Glutamatergic neuron (in vitro differentiated cells): ENCODE measurements around the gene R3HCC1L. TPM values are rescaled to one million over a fixed set of nuclear protein-coding genes. Genes with fewer than 3 reads are reported as not detected.

ENCODE experiments used
- DNase-seq: peaks from one replicate; pipeline ENCODE4 v3.0.0; 2022
- H3K27ac Mint-ChIP-seq: one replicate; pipeline ENCODE4 v1.8.0; 2020; ENCODE audit warnings: mild to moderate bottlenecking, mixed read lengths, inconsistent platforms; ENCODE audit not compliant: unreplicated experiment
- H3K27me3 Mint-ChIP-seq: one replicate; pipeline ENCODE4 v1.8.0; 2020; ENCODE audit warnings: mild to moderate bottlenecking, moderate library complexity, mixed read lengths, inconsistent platforms; ENCODE audit not compliant: unreplicated experiment
- H3K36me3 Mint-ChIP-seq: one replicate; pipeline ENCODE4 v1.8.0; 2020; ENCODE audit warnings: mild to moderate bottlenecking, mixed read lengths, inconsistent platforms; ENCODE audit not compliant: unreplicated experiment
- H3K4me1 Mint-ChIP-seq: one replicate; pipeline ENCODE4 v1.8.0; 2020; ENCODE audit warnings: mild to moderate bottlenecking, low read depth, mixed read lengths, inconsistent platforms; ENCODE audit not compliant: unreplicated experiment
- H3K4me3 Mint-ChIP-seq: one replicate; pipeline ENCODE4 v1.8.0; 2020; ENCODE audit warnings: mild to moderate bottlenecking, mixed read lengths, inconsistent platforms; ENCODE audit not compliant: unreplicated experiment
- H3K9me3 Mint-ChIP-seq: one replicate; pipeline ENCODE4 v1.8.0; 2020; ENCODE audit warnings: mild to moderate bottlenecking, moderate library complexity, mixed read lengths, inconsistent platforms; ENCODE audit not compliant: unreplicated experiment
- total RNA-seq: library from RNA; stranded (reverse); fragmentation: NEBNext Ultra II Directional; extraction: Animal tissue kit (Norgen Biotek cat#: 25700); gene quantifications from one replicate; pipeline ENCODE4 v1.2.1, GENCODE V29; 2021; ENCODE audit not compliant: unreplicated experiment
- TF ChIP-seq, protein P1 (sequence below): fragments of 200-600 bp; sonication (generic); IDR thresholded peaks from one replicate; pipeline ENCODE4 v1.5.0; 2021; ENCODE audit not compliant: partially characterized antibody, unreplicated experiment

Gene R3HCC1L
- total RNA-seq, 1 donor from 2014 or later = 13.6 TPM

DNA sequence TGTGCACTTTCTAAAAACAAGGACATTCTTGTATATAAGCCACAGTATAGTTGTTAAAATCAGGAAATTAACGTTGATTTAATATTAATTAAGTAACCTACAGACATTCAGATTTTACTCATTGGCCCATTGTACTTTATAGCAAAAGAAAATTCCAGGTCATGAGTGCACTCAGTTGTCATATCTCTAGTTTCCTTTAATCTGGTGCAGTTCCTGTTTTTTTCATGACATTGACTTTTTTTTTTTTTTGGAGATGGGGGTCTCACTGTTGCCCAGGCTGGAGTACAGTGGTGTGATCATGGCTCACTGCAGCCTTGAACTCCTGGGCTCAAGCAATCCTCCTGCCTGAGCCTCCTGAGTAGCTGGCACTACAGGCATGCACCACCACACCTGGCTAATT is 24.1 kb downstream of the R3HCC1L start:
- H3K27me3 Mint-ChIP-seq = no peaks in the 10 kb centered on the region
- no peak overlapping the region for H3K27ac Mint-ChIP-seq
- peaks cover 13% of the 10 kb centered on the region for H3K4me1 Mint-ChIP-seq
- TF ChIP-seq, protein P1, sequence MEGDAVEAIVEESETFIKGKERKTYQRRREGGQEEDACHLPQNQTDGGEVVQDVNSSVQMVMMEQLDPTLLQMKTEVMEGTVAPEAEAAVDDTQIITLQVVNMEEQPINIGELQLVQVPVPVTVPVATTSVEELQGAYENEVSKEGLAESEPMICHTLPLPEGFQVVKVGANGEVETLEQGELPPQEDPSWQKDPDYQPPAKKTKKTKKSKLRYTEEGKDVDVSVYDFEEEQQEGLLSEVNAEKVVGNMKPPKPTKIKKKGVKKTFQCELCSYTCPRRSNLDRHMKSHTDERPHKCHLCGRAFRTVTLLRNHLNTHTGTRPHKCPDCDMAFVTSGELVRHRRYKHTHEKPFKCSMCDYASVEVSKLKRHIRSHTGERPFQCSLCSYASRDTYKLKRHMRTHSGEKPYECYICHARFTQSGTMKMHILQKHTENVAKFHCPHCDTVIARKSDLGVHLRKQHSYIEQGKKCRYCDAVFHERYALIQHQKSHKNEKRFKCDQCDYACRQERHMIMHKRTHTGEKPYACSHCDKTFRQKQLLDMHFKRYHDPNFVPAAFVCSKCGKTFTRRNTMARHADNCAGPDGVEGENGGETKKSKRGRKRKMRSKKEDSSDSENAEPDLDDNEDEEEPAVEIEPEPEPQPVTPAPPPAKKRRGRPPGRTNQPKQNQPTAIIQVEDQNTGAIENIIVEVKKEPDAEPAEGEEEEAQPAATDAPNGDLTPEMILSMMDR = no peak
- no peak for DNase-seq
- H3K4me3 Mint-ChIP-seq = no peak overlapping the region
- no peaks in the 10 kb centered on the region for H3K9me3 Mint-ChIP-seq
- H3K36me3 Mint-ChIP-seq = no peaks in the 10 kb centered on the region

DNA sequence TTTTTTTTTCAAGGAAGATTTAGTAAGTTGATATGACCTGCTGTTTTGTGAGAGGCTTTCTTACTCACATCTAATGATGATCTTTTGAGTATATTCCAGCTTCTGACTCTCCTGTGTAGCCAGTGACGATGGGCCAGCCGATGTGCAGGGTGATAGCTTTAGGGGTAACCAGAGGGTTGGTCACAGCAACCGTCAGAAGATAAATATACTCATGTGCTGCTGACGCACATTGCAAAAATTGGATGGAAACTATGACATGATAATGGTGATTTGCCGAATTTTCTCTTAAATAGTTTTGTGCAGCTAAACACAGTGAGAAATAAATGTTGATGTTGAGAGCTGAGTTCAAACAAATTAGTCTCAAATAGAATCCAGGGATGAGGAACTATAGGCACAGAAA is 29.5 kb downstream of the R3HCC1L start:
- TF ChIP-seq, protein P1 = no peak
- Mint-ChIP-seq H3K4me1 (peaks cover 18% of the 10 kb centered on the region), H3K9me3 (no peaks in the 10 kb centered on the region), H3K27ac (no peak overlapping the region), H3K27me3 (no peaks in the 10 kb centered on the region), H3K36me3 (no peaks in the 10 kb centered on the region), H3K4me3 (no peak overlapping the region)
- no peak for DNase-seq

DNA sequence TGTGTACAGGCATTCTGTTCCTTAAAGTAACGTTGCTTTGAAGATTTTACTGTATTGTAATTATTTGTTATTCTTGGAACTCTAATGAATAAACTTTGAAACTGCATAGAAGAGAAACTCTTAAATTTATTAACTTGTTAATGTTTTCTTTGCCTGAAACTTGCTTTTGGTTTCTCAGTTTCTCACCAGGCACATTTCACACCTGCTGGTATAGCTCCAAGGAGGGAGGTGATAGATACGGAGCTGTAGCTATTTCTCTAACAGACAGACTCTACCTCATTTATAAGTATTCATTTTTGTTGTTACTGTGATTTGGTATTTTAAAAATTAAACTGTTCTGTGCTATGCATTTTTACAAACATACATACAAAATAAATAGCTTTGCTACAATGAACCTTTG is 32.7 kb downstream of the R3HCC1L start:
- TF ChIP-seq, protein P1 = no peak
- no peak overlapping the region for H3K4me3 Mint-ChIP-seq
- H3K27ac Mint-ChIP-seq = no peak overlapping the region
- DNase-seq = no peak
- H3K27me3 Mint-ChIP-seq = peaks cover 2% of the 10 kb centered on the region
- H3K9me3 Mint-ChIP-seq = no peaks in the 10 kb centered on the region
- H3K36me3 Mint-ChIP-seq = no peaks in the 10 kb centered on the region
- peaks cover 35% of the 10 kb centered on the region for H3K4me1 Mint-ChIP-seq

DNA sequence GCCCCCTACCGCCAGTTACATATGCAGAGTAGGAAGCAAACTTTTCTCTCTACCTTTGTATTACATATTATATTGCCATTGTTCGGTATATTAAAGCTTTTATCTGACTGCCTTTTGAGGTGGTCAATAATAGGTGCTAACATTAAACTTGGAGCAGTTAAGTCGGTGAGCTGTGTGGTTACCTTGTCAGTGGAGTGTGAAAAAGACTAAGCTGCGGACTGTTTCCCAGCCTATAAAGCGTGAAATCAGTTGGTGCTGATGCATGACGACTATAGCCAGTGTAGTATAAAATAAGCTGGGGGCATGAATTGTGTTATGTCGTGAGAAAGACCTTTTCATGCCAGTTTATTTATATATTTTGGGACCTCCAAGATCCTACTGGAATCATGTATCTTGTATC is 33.7 kb downstream of the R3HCC1L start:
- Mint-ChIP-seq H3K4me3 (no peak overlapping the region), H3K27ac (no peak overlapping the region), H3K4me1 (peaks cover 37% of the 10 kb centered on the region), H3K9me3 (no peaks in the 10 kb centered on the region), H3K27me3 (peaks cover 2% of the 10 kb centered on the region), H3K36me3 (no peaks in the 10 kb centered on the region)
- DNase-seq = no peak
- TF ChIP-seq, protein P1 = no peak

DNA sequence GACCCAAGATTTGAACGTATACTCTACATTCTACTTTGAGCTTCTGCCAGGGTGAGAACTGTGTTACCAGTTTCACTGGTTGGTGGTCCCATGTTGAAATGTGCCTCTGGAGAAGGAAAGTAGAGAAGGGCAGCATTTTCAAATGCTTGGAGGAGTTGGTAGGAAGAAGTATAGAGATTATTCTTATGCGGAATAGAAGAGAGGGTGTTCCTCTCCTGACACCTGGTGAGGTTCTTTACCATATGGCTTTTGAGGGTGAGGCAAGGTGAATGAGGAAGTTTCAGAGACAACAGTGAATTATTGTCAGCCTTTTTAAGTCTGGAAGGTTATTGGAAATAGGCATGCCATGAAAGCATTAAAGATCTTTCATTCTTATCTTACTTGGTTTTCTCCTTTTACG is 34.3 kb downstream of the R3HCC1L start:
- Mint-ChIP-seq H3K27ac (no peak overlapping the region), H3K27me3 (peaks cover 2% of the 10 kb centered on the region), H3K9me3 (no peaks in the 10 kb centered on the region), H3K4me1 (peaks cover 42% of the 10 kb centered on the region), H3K36me3 (no peaks in the 10 kb centered on the region), H3K4me3 (no peak overlapping the region)
- TF ChIP-seq, protein P1 = no peak
- DNase-seq = no peak
